ENCODE data around the gene RNPEP.

GRCh38 chr1:202007805-202008489, 25.5 kb downstream of the RNPEP start:
- TF ChIP-seq CTCF (IDR thresholded peaks at IDR 0.05): no peak
- TF ChIP-seq POLR2AphosphoS5 (IDR thresholded peaks at IDR 0.05; ENCODE audit: low read depth, low read length): no peak
- no peak for TF ChIP-seq TCF7L2 (IDR thresholded peaks at IDR 0.05; ENCODE audit: low read depth, low read length)
- TF ChIP-seq SIN3A (IDR thresholded peaks at IDR 0.05; ENCODE audit: borderline replicate concordance, insufficient read depth, low read depth, low read length): no peak
- no peak for TF ChIP-seq REST (IDR thresholded peaks at IDR 0.05; ENCODE audit: insufficient read depth in 1 of 2, low read depth in 2 of 2, low read length in 1 of 2)

Data from Panc1 (cell line).